ENCODE results near the gene RNF224. TPM values are rescaled to one million over a fixed set of nuclear protein-coding genes. Genes with fewer than 3 reads are reported as not detected.
A peak's percentile ranks its signal among the peaks of the same experiment; 100 is the strongest.

RNF224 gene
- total and polyA plus RNA-seq, 10 of the 15 experiments (the other 5 are each of a cell fraction or from before 2014, with no cell fraction given): not detected

- TF ChIP-seq MEF2A (IDR thresholded peaks at IDR 0.05; ENCODE audit: insufficient read depth, low read depth, low read length) (0 out of 2 replicates have a peak, but pooled peaks have one; percentile 18), HDAC6 (IDR thresholded peaks at IDR 0.05; ENCODE audit: unreplicated experiment) (no peak)
Observed at GRCh38 chr9:137227054-137227852, at the start of gene RNF224 (continued).

GRCh38 chr9:137178201-137178938, 48.9 kb upstream of the RNF224 start:
- no TSS peak for BruUV-seq (replicated peaks)
- SMC1A ChIA-PET (ENCODE audit: uncharacterized antibody, unreplicated experiment): no interaction called here
- 85% methylated on average over 23 of the region's 23 CpGs for WGBS (ENCODE audit: insufficient coverage, insufficient replicate concordance, low lambda C conversion rate, missing lambda C conversion rate)
- no peaks in the 10 kb centered on the region for H3K27me3 ChIP-seq (replicated peaks in 1 of 2; ENCODE audit: control insufficient read depth in 2 of 2, insufficient read depth in 2 of 2, low read length in 1 of 2)
- FAIRE-seq (no peak), ATAC-seq (no peak), DNase-seq (ENCODE audit: low read depth, low spot score) (no peak)
- POLR2A ChIA-PET: no interaction called here
- no peak overlapping the region for H3K9ac ChIP-seq (ENCODE audit: control insufficient read depth, insufficient read depth, low read length)
- no peak overlapping the region for H2AFZ ChIP-seq (ENCODE audit: control insufficient read depth, low read depth, low read length)
- no peaks in the 10 kb centered on the region for H4K20me1 ChIP-seq (ENCODE audit: control insufficient read depth, insufficient read depth)
- H3K27ac ChIP-seq (ENCODE audit: control insufficient read depth, insufficient read depth): no peak overlapping the region
- no peak overlapping the region for H3K4me3 ChIP-seq
- TF ChIP-seq NR2C1 (IDR thresholded peaks at IDR 0.05) (no peak), RELA (IDR thresholded peaks at IDR 0.05; ENCODE audit: borderline replicate concordance, partially characterized antibody) (no peak), BCL11A (IDR thresholded peaks at IDR 0.05; ENCODE audit: low read depth, low read length) (no peak), WRNIP1 (IDR thresholded peaks at IDR 0.05; ENCODE audit: borderline replicate concordance, low read depth, low read length) (no peak), NFIC (IDR thresholded peaks at IDR 0.05; ENCODE audit: low read depth, low read length) (no peak), MAX (IDR thresholded peaks at IDR 0.05; ENCODE audit: low read depth, low read length) (no peak), SKIL (IDR thresholded peaks at IDR 0.05; ENCODE audit: low read depth, poor library complexity, severe bottlenecking) (no peak), IRF3 (IDR thresholded peaks at IDR 0.05) (no peak), USF2 (IDR thresholded peaks at IDR 0.05; ENCODE audit: borderline replicate concordance, low read depth, low read length) (no peak), MYC (IDR thresholded peaks at IDR 0.05; ENCODE audit: insufficient read depth, insufficient read length, insufficient replicate concordance, low read length, severe bottlenecking) (no peak), KDM1A (IDR thresholded peaks at IDR 0.05; ENCODE audit: borderline replicate concordance) (no peak), PKNOX1 (IDR thresholded peaks at IDR 0.05) (no peak), NFXL1 (IDR thresholded peaks at IDR 0.05; ENCODE audit: borderline replicate concordance) (no peak)
- peaks cover 4 to 16% of the 10 kb centered on the region in 2 experiments for H3K36me3 ChIP-seq (ENCODE audit: control insufficient read depth in 2 of 2, insufficient read depth in 2 of 2, low read length in 1 of 2)
- no peak overlapping the region for H3K4me2 ChIP-seq (ENCODE audit: control insufficient read depth, insufficient read depth)
- intact Hi-C loops (cut with micrococcal nuclease; ENCODE audit: unreplicated experiment): no loop called here
- in situ Hi-C loops (cut with MboI): no loop called here
- RAD21 ChIA-PET (ENCODE audit: unreplicated experiment): no interaction called here
- no peaks in the 10 kb centered on the region for H3K4me1 ChIP-seq (ENCODE audit: control insufficient read depth, insufficient read depth, low read length)
- H3K79me2 ChIP-seq (ENCODE audit: control insufficient read depth, insufficient read depth, low read length): no peaks in the 10 kb centered on the region
- no peaks in the 10 kb centered on the region for H3K9me3 ChIP-seq (replicated peaks; ENCODE audit: control insufficient read depth, insufficient read depth, low read length)
- CTCF ChIA-PET: interaction anchor here (0.6 to 1.0 kb wide), 2 partner anchors 23 to 112 kb away, joined by 3 read pairs; no protein-coding TSS in a partner anchor

Data from GM12878 (cell line).